Measurements from ENCODE around the gene RAI14.

RAI14 gene

DNA sequence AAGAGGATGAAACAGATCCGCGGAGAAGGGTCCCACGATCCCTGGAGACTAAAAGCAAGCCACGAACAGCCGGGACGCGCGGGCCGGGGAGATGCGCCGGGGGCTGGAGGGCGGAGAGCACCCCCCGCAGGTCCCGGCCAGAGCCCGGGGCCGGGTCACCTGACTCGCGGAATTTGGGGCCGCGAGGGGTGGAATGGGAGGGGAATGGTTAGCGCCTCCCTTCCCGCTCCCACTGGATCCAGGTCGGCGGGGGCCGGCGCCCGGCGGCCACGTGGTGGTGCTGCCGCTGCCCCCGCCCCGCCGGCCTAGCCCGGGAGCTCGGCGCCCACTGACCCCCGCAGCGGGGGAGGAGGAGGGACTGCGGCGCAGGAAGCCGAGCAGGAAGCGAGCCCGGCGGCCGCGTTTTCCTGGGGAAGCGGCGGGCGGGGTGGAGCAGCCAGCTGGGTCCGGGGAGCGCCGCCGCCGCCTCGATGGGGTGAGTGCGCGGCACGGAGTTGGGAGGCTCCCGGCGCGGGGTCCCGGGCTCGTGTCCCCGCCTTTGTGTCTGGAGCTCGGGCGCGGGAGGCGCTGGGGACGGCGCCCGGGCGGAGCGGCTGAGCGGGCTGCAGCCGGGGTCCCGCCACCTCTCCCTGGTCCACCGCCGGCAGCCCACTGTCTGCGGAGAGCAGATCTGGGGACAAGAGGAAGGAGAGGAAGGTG, at the start of gene RAI14:
Gene RAI14, plus strand, starts transcription at position 328 of the 699 bp plus-strand sequence. CDS start 30,592 bp downstream, outside the sequence.
- FAIRE-seq, result no peak

DNA sequence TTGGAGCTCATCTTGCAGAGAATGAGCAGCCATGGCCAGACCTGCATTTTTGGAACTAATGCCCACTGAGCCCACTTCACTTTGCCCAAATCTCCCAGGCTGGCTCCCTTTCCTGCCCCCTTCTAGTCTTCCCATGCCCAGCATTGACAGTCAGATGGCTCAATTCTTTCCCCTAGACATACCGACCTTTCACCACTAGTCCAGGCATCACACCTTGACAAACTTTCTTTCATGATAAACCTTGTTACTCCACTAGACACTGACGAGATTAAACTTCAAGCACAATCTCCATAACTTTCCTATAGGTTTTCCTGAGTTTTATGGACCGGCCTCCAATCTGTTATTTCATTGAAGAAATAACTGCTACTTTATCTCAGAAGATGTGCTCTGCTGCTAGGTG, 47.8 kb upstream of the RAI14 start:
- FAIRE-seq, result no peak

DNA sequence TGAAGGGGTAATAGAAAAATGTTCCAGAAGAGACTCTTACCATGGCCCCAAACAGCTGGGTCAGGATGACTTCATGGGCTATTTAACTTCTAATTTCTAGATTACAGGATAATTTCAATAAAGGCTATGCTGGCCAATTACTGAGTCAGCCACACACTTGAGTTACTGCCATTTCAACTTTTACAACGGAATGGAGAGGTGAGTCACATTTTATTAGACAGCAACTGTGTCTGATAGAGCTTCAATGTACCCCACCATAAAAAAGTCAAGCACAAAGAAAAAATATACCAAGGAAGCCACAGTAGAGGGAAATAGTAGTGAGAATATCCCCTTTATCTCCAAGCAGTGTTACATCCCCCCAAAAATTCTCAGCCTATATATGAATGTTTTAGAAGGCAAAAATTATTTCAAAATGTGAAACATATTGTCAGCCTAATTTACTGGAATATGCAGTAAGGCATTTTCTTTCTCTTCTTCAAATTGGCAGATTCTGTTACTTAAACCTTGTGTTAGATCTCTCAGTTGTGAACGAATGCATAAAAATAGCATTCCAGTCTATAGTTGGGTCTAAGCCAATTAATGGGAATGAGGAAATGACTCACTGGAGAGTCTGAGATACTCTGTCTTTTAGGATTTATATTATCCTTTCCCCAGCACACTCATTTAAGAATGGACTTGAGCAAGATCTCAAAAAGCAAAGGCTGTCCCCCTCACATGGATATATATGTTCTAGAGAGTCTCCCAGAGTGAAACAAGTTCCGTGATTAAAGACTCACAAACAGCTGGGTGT, 47.1 kb upstream of the RAI14 start:
- no peak for FAIRE-seq

DNA sequence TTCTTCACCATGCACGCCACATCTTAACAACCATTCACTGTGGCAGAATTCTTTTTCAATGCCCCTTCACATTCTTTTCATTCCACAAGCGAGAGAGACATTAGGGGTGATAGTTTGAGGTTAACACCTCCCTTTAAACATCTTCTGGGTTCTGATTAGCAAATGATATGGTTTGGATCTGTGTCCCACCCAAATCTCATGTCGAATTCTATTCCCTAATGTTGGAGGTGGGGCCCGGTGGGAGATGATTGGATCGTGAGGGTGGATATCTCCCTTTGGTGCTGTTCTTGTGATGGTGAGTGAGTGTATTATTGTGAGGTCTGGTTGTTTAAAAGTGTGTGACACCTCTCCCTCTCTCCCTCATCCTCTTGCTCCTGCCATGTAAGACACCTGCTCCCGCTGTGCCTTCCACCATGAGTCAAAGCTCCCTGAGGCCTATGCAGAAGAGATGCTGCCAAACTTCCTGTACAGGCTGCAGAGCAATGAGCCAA, 46.1 kb upstream of the RAI14 start:
- no peak for FAIRE-seq

DNA sequence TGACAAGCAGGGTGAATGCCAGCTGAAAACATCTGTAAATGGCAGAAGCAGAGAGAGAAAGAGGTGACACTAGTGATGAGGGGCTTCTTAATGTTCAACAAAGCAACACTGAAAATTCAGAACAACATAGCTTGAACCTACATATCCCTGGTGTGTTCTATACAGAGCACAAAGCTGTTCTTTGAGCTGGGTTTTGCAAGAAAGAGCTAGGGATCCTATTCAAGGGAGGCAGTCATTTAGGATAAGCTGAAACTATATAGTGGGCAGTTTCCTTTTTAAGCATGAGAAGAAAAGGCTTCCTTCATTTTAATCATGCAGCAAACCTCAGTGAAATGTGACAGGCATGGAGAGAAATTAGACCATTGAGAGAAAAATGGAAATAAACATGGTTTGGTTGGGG, 45.6 kb upstream of the RAI14 start:
- FAIRE-seq, result no peak

DNA sequence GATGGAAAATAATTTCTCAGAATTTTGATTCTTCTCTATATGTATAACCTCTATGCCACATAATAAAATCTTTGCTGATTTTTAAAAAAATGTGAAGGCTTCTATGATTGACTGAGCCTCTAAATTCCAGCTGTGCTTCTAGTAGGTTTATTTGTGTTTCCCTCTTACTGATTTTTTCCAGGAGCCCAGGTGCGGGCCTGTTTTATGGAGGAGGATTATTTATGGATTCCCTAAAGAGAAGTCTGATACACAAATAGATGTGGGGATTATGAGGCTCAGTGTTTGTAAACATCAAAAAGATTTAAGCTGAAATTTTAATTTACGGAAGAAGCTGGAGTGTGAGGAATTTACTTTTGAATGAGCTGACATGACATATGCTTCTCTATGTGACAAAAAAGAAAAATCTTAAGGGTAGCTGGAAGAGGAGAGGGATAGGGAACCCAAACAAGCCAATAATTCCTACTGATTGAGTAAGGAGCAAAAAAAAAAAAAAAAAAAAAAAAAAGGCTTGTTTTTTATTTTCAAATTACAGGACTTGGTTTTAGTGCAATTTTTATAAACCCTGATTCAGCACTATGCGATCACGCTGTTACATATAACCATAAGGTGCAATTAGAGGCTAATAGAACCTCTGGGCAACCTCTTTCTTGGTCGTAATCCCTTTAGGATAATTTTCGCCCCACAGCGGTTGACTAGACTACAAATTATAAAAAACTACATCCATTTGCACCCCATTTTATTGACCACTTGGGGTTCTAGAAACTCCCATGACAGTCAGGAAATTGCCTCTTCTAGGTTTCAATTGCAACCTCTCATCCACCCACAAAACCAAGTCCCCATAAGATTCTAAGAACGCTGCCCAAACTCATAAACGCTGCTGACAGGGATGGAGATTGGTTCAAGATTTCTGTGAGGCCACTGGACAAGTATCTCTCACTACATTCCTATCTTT, 44.4 kb upstream of the RAI14 start:
- FAIRE-seq, result no peak

DNA sequence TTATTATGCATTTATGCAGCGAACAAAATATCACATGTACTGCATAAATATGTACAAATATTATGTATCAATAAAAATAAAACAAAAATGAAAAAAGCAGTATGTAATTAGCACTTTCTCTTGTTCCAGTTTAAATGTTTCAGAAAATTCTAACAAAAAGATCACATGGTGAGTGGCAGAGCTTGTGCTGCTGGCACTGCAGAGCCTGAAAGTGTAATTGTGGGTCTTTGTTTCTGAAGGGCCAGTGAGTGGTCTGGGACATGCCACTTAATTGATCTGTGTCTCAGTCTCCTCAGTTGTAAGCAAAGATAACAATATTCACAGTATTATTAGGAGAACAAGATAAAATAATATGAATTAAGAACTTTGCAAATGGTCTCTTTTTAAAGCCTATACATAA, 39.5 kb upstream of the RAI14 start:
- FAIRE-seq, result no peak

DNA sequence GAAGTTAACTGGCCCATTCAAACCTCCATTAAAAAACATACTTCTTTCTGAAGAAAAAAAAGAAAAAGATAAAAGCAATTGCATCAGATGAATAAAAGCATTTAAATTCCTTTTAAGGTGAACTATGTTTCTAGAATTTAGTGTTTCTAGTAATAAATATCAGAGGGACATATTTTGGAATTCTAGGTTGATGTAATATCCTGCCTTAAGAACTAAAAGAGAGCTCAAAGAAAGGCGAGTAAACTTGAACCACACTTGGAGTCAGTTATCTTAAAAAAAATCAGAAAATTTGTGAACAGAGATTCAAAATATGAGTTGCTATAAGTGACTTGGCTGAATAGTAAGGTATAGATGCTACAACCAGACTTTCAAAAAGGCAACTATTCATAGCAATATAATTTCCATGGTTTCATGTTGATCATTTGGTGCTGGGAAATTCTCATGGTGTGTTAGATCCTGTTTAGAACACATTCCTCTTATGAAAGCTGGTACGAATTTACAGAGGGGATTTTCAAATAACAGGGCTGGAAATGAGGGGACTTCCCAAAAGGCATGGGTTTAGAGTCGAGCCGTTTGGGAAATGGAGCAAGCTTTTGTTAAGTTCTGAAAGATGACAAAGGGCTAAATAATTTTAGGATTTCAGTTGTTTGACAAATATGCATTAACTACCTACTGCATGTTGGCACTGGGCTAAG, 37.6 kb upstream of the RAI14 start:
- no peak for FAIRE-seq

DNA sequence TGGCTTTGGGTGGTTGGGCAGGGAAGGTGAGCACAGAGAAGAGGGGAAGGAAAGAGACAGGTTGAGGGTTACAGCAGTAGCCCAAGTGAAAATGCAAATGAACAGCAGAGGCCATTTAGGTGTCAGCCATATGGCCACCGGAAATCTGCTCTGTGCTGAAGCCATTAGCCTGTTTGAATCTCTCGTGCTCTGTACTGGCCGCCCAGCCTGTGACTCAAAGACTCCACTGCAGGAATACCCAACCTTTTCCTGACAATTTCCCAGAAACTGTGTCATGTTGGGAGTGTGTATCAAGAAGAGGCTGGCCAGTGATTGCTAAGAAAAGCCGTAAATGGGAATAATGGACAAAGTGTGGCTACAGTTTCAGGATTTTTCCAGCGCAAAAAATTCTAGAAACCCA, 35.9 kb upstream of the RAI14 start:
- no peak for FAIRE-seq

DNA sequence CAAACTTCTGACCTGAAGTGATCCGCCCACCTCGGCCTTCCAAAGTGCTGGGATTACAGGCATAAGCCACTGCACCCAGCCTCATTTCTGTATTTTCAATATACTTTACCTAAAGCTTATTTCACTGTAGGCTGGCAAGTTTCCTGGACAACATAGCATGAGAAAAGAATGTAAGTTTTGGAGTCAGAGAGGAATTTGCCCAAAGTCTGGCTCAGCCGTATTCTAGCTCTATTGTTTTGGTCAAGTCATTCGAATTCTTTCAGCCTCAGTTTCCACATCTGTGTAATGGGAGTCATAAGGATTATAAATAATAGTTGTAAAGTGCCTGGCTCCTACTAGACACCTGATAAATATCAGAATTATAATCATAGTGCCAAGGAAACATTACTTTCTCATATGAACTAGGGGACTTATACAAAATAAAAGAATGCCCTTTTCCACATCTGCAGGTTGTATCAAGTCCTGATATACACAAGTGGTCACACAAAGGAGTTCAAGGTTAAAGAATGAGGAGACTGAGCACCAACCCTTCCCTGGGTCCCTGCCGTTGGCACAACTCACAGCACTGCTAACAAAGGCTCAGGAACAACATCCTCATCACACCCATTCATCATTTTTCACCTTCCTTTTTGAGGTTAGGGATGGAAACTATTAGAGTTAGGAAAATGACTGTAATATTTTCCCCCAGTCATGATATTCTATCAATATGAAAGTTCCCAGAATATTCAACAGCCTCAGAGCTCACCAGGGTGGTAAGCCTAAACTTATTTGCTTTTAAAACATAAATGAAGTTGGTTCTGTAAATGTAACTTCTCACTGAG, 34.6 kb upstream of the RAI14 start:
- no peak for FAIRE-seq

DNA sequence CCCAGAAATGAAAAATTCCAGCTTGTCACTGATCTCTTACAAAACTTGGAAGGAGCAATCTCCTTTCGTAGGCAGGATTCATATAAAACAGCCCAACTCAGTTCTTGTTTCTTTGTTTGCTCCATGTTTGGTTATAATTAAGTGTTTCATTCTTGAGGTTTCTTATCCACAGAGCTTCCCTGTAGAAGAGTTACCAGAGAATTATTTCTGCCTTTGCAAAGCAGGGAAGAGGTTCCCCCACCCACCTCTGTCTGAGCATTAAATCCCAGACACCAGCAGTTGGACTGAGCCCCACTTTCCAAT, 34.1 kb upstream of the RAI14 start:
- no peak for FAIRE-seq

DNA sequence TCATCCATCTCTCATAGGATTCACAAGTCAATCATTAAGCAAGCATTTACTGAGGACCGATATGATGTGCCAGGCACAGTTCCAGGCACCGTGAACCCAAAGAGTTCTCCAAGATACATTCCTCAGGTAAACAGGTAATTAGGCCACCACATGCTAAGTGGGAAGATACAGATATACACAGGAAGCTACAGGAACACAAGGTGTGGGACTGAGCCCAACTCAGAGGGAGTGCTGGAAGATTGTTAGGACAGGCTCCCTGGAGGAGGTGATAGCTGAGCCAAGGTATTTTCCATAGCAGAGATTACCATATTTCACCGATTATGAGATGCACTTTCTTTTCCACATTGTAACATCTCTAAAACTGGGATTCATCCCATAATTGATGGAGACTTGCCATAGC, 31.4 kb upstream of the RAI14 start:
- no peak for FAIRE-seq

DNA sequence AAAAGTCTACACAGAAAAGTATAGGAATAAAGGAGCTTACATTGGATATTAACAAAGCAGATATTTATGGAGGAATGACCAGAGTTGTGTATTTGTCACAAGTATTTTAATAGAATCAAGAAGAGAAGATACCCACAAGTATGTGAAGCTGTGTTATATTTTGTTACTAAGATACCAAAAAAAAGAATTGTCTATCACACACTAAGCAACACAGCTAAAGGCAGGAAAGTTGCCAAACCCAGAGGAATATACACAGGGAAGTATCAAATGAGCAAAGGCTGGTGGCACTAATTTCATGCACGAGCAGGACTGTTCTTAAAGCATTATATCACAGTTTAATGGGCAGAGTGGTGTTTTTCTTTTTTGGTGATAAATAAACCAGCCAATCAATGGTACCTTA, 30.9 kb upstream of the RAI14 start:
- no peak for FAIRE-seq

DNA sequence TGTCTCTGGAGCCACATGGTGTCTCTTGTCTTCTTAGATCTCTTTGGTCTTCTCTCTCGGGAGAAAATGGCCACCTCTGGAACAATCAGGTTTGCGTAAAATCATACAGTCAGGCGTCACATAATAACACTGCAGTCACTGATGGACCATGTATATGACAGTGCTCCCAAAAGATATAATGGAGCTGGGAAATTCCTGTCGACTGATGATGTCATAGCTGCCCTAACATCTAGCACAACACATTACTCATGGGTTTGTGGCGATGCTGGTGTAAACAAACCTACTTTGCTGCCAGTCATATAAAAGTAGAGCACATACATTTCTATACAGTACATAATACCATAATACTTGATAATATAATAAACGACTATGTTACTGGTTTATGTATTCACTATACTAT, 30.1 kb upstream of the RAI14 start:
- FAIRE-seq, result no peak

DNA sequence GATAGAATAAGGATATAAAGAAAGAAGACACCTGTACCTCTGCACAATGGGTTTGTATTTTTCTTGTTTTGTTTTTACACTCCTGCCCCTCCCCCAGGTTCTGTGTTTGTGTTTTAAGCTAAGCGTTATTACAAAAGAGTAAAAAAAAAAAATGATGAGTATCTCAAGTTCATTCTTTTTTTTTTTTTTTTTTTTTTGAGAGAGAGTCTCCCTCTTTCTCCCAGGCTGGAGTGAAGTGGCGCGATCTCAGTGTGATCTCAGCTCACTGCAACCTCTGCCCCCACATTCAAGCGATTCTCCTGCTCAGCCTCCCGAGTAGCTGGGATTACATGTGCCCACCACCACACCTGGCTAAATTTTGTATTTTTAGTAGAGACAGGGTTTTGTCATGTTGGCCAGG, 29.4 kb upstream of the RAI14 start:
- no peak for FAIRE-seq

DNA sequence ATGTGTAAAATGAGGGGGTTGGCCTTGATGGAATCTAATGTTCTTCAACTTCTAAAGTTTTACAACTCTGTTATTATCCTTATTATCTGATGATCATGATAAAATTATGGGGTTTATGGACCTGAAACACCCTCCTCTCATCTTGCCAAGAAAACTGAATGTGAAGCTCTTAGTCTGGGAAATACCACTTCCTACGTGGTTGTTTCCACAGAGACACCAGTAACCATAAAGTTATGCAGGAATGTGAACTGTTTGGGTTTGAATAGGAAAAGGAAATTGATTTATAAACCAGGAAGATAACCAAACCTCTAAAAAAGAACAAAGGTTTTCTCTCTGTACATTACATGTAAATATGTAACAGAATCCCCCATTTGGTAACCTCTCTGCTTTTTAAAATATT, 28.3 kb upstream of the RAI14 start:
- FAIRE-seq, result no peak

DNA sequence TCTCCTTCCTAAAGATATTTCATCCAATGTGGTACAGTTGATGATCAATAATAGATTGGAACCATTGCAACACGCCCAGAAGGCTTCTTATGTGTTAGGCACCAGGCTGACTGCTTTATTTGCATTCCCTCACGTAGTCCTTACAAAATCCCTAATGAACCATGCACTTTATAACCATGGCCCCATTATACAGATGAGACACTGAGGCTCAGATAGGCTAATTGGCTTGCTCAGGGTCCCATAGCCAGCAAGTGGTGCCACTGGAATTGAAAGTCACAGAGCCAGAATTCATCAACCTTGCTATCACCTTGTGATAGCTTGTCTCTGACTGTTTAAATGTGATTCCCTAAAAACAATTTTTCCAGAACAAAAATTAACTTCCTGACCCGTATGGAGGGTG, 27.8 kb upstream of the RAI14 start:
- no peak for FAIRE-seq

DNA sequence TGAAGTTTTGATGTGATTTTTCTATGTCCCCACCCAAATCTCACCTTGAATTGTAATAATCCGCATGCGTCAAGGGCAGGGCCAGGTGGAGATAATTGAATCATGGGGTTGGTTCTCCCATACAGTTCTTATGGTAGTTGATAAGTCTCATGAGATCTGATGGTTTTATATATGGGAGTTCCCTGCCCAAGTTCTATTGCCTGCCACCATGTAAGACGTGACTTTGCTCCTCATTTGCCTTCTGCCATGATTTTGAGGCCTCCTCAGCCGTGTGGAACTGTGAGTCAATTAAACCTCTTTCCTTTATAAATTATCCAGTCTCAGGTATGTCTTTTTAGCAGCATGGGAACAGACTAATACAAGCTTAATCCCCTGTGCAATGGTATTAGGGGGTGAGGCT, 25.5 kb upstream of the RAI14 start:
- FAIRE-seq, result no peak

DNA sequence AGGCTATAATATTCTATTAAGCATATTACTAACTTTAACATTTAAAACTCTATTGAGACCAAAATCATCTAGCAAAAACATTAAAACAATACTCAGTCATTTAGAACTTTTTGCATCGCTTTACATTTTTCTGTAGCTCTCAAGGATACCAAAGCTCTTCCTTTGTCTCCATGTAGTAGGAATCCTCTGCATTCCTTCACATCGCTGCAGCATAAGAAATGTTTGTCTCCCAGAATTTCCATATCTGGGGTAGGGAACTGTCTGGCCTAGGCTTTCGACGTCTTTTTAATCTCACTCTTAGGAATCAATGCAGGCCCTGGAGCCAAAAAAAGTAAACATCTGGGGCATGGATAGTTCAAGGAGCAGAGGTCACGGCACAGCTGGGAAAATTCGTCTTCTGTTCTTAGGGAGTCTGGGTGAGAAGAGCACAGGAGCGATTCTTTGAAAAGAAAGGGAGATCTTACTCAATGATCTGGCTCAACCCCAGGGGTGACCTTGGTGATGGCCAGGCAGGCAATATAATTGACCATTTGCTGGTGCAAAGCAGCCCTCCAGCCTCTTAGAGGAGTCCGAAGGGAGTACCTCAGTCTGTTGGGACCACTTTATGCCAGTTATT, 23.2 kb upstream of the RAI14 start:
- no peak for FAIRE-seq

DNA sequence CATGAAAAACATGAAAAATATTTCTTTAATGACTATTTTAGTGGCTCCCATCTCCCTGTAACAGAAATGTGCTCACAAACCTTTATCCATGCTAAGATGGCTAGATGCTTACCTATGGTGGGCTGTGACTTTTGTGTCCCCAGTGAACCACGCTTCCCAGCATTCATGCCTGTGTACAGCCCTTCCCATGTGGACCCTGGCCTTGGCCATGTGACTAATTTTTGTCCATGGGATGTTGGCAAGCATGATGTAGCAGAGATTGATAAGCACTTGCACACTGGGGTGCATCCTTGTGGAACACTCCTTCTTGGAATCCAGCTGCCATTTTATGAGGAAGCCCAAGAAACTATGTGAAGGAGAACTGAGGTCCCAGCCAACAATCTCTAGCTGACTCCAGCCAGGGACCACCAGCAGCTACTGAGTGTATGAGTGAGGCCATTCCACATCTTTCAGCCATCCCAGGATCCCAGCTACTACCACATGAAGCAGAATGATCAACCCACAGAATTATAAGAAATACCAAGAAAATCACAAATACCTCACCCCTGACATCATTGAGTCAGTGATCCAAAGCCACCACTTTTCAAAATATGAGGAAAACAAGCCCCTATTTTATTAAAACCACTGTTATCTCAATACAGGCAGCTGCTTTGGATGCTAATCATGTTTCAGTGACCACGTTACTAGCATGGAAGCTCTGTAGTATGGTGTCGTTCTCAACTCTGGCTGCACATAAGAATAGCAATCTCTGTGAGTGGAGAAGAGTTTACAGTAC, 16.1 kb upstream of the RAI14 start:
- no peak for FAIRE-seq
